ENCODE measurements around the gene EEF2. TPM values are rescaled to one million over a fixed set of nuclear protein-coding genes. Genes with fewer than 3 reads are reported as not detected.

Gene EEF2
- total and polyA plus RNA-seq, 11 donors = 846 to 2,686 (median 2,118) TPM

- intact Hi-C loops (cut with DNase I) = loop anchor here in 7 of 10 donors (10.0 kb wide), 5 partner anchors 135 to 225 kb away; partner anchors contain the start of genes APBA3 (in 3 of the 7), MRPL54 (in 3 of the 7), ANKRD24 (in 2 of the 7) and SIRT6 (in 2 of the 7)
- H3K4me1 ChIP-seq = peaks cover 0 to 42% (median 22%) of the 10 kb centered on the region in 12 donors
- peaks cover 16 to 99% (median 94%) of the 10 kb centered on the region in 9 donors for H3K36me3 ChIP-seq
- TF ChIP-seq POLR2A (IDR thresholded peaks at IDR 0.05) (no peak), CTCF (IDR thresholded peaks at IDR 0.05) (no peak)
- H3K27me3 ChIP-seq = no peaks in the 10 kb centered on the region
- 82 to 90% (median 88%) methylated on average over 20 to 25 of the region's 25 CpGs for WGBS, 4 donors
- peak in 2 of 5 donors; percentile 17 to 20 for DNase-seq
- ATAC-seq = no peak
- H3K4me3 ChIP-seq = no peak overlapping the region
- no peaks in the 10 kb centered on the region for H3K9me3 ChIP-seq
- H3K27ac ChIP-seq = no peak overlapping the region
These were observed 5.5 kb downstream of the EEF2 start for GRCh38 chr19:3979674-3980352.

GRCh38 chr19:3979289-3979673 lies 6.0 kb downstream of the EEF2 start:
- DNase-seq (peak in 2 of 5 donors; percentile 11 to 18), ATAC-seq (no peak)
- 94 to 96% (median 95%) methylated on average over 17 to 18 of the region's 18 CpGs for WGBS, 4 donors
- H3K9me3 ChIP-seq = no peaks in the 10 kb centered on the region
- no peak overlapping the region for H3K4me3 ChIP-seq
- H3K27me3 ChIP-seq = no peaks in the 10 kb centered on the region
- no peak for TF ChIP-seq CTCF (IDR thresholded peaks at IDR 0.05)
- no peak for TF ChIP-seq POLR2A (IDR thresholded peaks at IDR 0.05)
- peaks cover 0 to 40% (median 20%) of the 10 kb centered on the region in 12 donors for H3K4me1 ChIP-seq
- H3K27ac ChIP-seq = no peak overlapping the region
- H3K36me3 ChIP-seq = peaks cover 16 to 94% (median 93%) of the 10 kb centered on the region in 9 donors
- intact Hi-C loops (cut with DNase I) = no loop called here

DNA sequence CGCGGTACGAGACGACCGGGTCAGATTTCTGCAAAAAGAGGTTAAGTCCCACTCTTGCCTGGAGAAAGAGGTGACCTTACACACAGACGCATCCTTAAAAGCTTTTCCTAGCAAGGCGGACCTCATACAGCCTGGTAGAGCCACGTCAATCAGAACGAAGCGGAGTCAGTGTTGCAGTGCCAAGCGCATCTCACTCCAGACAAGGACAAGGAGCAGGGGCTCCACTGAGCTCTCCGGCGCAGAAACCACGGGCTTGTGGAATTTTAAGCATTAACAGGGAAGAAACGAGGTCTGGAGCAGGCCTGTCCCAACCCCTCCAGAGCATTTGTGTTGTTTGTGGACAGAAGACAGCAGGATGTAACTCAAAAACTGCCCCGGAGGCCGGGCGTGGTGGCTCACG lies 7.1 kb downstream of the EEF2 start:
- WGBS, 4 donors = 93 to 95% (median 94%) methylated on average over 19 of the region's 19 CpGs
- intact Hi-C loops (cut with DNase I) = no loop called here

More for the DNA sequence above, 7.1 kb downstream of the EEF2 start:
- Histone ChIP-seq H3K27ac (no peak overlapping the region), H3K27me3 (no peaks in the 10 kb centered on the region), H3K4me1 (peaks cover 0 to 28% (median 8%) of the 10 kb centered on the region in 12 donors), H3K4me3 (no peak overlapping the region), H3K36me3 (peaks cover 16 to 83% (median 82%) of the 10 kb centered on the region in 9 donors), H3K9me3 (no peaks in the 10 kb centered on the region)
- TF ChIP-seq CTCF (IDR thresholded peaks at IDR 0.05) = no peak
- no peak for TF ChIP-seq POLR2A (IDR thresholded peaks at IDR 0.05)
- DNase-seq (no peak), ATAC-seq (no peak)
